ENCODE measurements around the gene CFAP69.

The CFAP69 gene

DNA sequence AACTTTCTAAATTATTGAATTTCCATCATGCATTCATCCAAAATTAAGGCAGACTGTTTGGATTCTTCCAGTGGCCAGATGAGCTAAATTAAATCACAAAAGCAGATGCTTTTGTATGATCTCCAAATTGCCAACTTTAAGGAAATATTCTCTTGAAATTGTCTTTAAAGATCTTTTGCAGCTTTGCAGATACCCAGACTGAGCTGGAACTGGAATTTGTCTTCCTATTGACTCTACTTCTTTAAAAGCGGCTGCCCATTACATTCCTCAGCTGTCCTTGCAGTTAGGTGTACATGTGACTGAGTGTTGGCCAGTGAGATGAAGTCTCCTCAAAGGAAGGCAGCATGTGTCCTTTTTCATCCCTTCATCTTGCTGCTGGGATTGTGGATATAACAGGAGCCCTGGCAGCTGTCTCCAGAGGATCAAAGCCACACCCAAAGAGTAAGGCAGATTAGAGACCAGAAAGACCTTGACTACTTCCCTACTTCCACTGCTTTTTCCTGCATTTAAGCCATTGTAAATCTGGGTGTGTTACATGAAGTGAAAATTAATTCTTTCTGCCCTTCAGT is 8.2 kb upstream of the CFAP69 start:
- TF ChIP-seq CTCF (IDR thresholded peaks at IDR 0.05) = no peak

- no peak for TF ChIP-seq CTCF (IDR thresholded peaks at IDR 0.05)
Observed at GRCh38 chr7:90238022-90238421, 7.0 kb upstream of the CFAP69 start.

GRCh38 chr7:90238583-90238982 is 6.4 kb upstream of the CFAP69 start:
- TF ChIP-seq CTCF (IDR thresholded peaks at IDR 0.05) = no peak

- no peak for TF ChIP-seq CTCF (IDR thresholded peaks at IDR 0.05)
Observed at GRCh38 chr7:90239050-90239449, 5.9 kb upstream of the CFAP69 start.

DNA sequence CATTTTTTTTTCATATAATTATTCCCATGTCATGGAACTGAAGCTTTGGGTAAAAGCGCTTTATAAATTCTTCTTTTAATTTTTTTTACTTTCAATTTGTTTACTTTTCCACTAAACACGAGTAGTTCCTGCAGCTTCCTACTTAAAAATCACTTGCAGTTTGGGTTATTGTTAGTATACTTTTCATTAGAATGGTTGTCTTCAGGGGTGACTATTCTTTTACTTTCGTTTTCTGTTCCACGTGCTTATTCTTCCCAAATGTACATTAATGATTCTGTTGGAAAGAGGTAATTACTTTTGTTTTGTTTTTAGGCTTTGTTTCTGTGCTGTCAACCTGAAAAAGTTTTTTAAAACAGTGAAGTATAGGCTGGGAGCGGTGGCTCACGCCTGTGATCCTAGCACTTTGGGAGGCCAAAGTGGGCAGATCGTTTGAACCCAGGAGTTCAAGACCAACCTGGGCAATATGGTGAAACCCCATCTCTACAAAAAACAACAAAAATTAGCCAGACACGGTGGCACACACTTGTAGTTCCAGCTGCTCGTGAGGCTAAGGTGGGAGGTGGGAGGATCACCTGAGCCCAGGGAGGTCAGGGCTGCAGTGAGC is 5.2 kb upstream of the CFAP69 start:
- TF ChIP-seq CTCF (IDR thresholded peaks at IDR 0.05) = no peak

DNA sequence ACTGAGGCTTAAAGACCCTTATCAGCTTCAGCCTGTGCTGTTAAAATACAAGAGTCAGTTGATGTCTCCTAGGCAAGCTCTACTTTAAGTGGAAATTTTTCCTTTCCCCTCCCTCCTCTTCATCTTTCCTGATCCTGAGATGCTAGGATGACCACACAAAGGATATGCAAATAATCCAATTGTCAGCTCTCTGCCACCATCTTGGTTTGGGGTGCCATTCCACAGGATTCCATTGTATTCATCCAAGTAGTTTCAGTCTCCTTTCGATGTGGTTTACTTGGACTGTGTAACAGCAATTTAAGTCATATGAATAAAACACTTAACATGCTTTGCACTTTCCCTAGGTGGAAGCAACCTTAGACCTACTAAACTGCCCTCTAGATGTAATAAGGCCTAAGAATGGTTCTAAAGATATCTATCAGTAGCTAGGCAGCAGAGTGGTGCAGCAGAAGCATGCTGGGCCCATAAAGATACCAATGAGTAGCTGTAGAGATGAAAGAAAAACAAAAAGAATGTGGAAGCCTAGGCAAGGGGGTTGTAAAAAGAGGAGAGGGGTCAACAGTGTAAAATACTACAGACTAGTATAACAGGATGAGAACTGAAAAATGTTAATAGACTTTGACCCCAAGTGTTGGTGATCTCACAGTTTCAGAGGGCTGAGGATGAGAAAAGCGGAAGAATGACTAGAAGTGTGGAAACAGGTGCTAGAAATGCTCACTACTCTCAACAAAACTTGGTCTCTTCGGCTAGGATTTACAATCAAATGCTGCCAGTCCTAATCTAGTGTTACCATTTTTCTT is 2.4 kb upstream of the CFAP69 start:
- TF ChIP-seq CTCF (IDR thresholded peaks at IDR 0.05) = no peak

DNA sequence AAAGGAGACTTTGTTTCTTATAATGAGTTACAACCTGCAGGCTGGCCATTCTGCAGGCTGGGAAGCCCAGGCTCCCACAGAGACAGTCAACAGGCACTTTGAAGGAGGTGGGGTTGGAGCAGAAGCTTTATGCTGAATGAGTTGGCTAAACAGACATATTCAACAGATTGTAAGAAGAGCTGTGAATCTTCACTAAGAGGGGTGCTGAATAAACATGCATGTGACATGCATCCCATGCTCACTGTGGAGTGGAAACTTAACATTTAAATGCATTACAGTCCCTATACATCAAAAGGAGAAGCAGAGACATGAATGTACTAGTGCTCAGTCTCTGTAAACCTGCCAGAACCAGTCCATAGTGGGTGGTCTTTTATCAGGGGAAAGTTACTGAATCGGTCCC is 1.4 kb upstream of the CFAP69 start:
- TF ChIP-seq CTCF (IDR thresholded peaks at IDR 0.05) = no peak

Measured in LNCAP (cell line).